Liver (tissue), 9 donors: ENCODE results near the gene OPHN1. TPM values are rescaled to one million over a fixed set of nuclear protein-coding genes. Genes with fewer than 3 reads are reported as not detected.

ENCODE experiments used
- DNase-seq: peaks from one replicate; pipeline ENCODE4 v3.0.0-alpha.2; 2017; ENCODE audit warnings: low spot score
- H3K27ac ChIP-seq, 2 donors: one replicate each; pipeline ENCODE4 v1.7.0; 2013; ENCODE audit warnings: inconsistent platforms in 2 of 2, low read length in 2 of 2, control low read depth in 1 of 2, low read depth in 1 of 2, mild to moderate bottlenecking in 1 of 2
- H3K27me3 ChIP-seq, 4 donors: one replicate each; pipeline versions ENCODE4 v1.6.1 to v1.7.0; 2013; ENCODE audit warnings: low read length in 3 of 4, inconsistent platforms in 1 of 4, mild to moderate bottlenecking in 1 of 4, moderate library complexity in 1 of 4; ENCODE audit not compliant: control insufficient read depth in 4 of 4, insufficient read depth in 4 of 4
- H3K36me3 ChIP-seq, 4 donors: one replicate each; pipeline versions ENCODE4 v1.6.1 to v1.7.0; 2013; ENCODE audit warnings: low read length in 3 of 4, mild to moderate bottlenecking in 3 of 4, low read depth in 1 of 4, moderate library complexity in 1 of 4; ENCODE audit not compliant: control insufficient read depth in 4 of 4, insufficient read depth in 3 of 4
- H3K4me1 ChIP-seq, 4 donors: one replicate each; pipeline versions ENCODE4 v1.6.1 to v1.7.0; 2013; ENCODE audit warnings: low read length in 3 of 4, mild to moderate bottlenecking in 3 of 4, moderate library complexity in 1 of 4; ENCODE audit not compliant: control insufficient read depth in 4 of 4, insufficient read depth in 4 of 4
- H3K4me3 ChIP-seq, 3 donors: one replicate each; pipeline versions ENCODE4 v1.6.1 to v1.7.0; 2013; ENCODE audit warnings: low read length in 3 of 3, control low read depth in 1 of 3, low read depth in 1 of 3, mild to moderate bottlenecking in 1 of 3
- H3K9ac ChIP-seq, 2 donors: one replicate each; pipeline ENCODE4 v1.7.0; 2013; ENCODE audit warnings: low read length in 2 of 2, mild to moderate bottlenecking in 2 of 2, moderate library complexity in 2 of 2, control low read depth in 1 of 2, low read depth in 1 of 2
- H3K9me3 ChIP-seq, 4 donors: one replicate each; pipeline versions ENCODE4 v1.6.1 to v1.7.0; 2013; ENCODE audit warnings: low read length in 3 of 4; ENCODE audit not compliant: control insufficient read depth in 4 of 4
- EGR1 ChIP-seq, 2 donors: IDR thresholded peaks; 2 replicates each; pipeline ENCODE4 v1.6.1; 2016 to 2018; ENCODE audit warnings: antibody characterized with exemption in 2 of 2, low read depth in 2 of 2
- FOXA1 ChIP-seq: IDR thresholded peaks from 2 replicates; pipeline ENCODE4 v1.6.1; 2016; ENCODE audit warnings: antibody characterized with exemption
- FOXA2 ChIP-seq: IDR thresholded peaks from 2 replicates; pipeline ENCODE4 v1.6.1; 2016; ENCODE audit warnings: antibody characterized with exemption
- GABPA ChIP-seq, 2 donors: IDR thresholded peaks in 1 of 2; conservative IDR thresholded peaks in 1 of 2; 2 replicates each; pipeline ENCODE4 v1.6.1; 2016; ENCODE audit warnings: antibody characterized with exemption in 2 of 2, mild to moderate bottlenecking in 1 of 2, moderate library complexity in 1 of 2
- HNF4A ChIP-seq, 2 donors: conservative IDR thresholded peaks; 2 replicates each; pipeline ENCODE4 v1.6.1; 2016; ENCODE audit warnings: antibody characterized with exemption in 2 of 2, mild to moderate bottlenecking in 2 of 2
- HNF4G ChIP-seq: IDR thresholded peaks from 2 replicates; pipeline ENCODE4 v1.6.1; 2016; ENCODE audit warnings: antibody characterized with exemption
- NR2F2 ChIP-seq: IDR thresholded peaks from 2 replicates; pipeline ENCODE4 v1.6.1; 2016; ENCODE audit warnings: antibody characterized with exemption
- SP1 ChIP-seq: IDR thresholded peaks from 2 replicates; pipeline ENCODE4 v1.6.1; 2018; ENCODE audit warnings: antibody characterized with exemption, mild to moderate bottlenecking
- TAF1 ChIP-seq: conservative IDR thresholded peaks from 2 replicates; pipeline ENCODE4 v1.6.1; 2016; ENCODE audit warnings: antibody characterized with exemption, mild to moderate bottlenecking
- YY1 ChIP-seq: IDR thresholded peaks from 2 replicates; pipeline ENCODE4 v1.6.1; 2016; ENCODE audit warnings: antibody characterized with exemption, mild to moderate bottlenecking
- WGBS: extraction: QIAGEN DNeasy Blood & Tissue Kit; methylation state at CpG from one replicate; pipeline ENCODE4 v1.1.7; 2013; 5-methylcytosine and 5-hydroxymethylcytosine counted together
- polyA plus RNA-seq, 2 donors: library from polyadenylated mRNA; stranded (reverse) in 1 of 2; unstranded in 1 of 2; fragments of 200-250 nt in 1 of 2; fragments of >200 nt in 1 of 2; fragmentation: Nextera tagmentation in 1 of 2; extraction: Ambion mirVana in 1 of 2; gene quantifications; one replicate each; pipeline versions ENCODE4 v1.2.1 to v1.2.3, GENCODE V29; 2013 to 2015
- total RNA-seq, 2 donors: library from RNA; depleted of rRNA; stranded (reverse); fragments of >200 nt; gene quantifications; one replicate each; pipeline ENCODE4 v1.2.3, GENCODE V29; 2014
- TF ChIP-seq, protein P1 (sequence below): IDR thresholded peaks from 2 replicates; pipeline ENCODE4 v1.6.1; 2016; ENCODE audit warnings: antibody characterized with exemption
- TF ChIP-seq, protein P2 (sequence below): IDR thresholded peaks from 2 replicates; pipeline ENCODE4 v1.6.1; 2016; ENCODE audit warnings: antibody characterized with exemption, mild to moderate bottlenecking
- TF ChIP-seq, protein P3 (sequence below): IDR thresholded peaks from 2 replicates; pipeline ENCODE4 v1.6.1; 2016; ENCODE audit warnings: antibody characterized with exemption
- TF ChIP-seq, protein P4 (sequence below): IDR thresholded peaks from 2 replicates; pipeline ENCODE4 v1.6.1; 2016; ENCODE audit warnings: antibody characterized with exemption
- donor health status: healthy.
- donor health status: healthy.
- donor health status: healthy.
- donor health status: healthy.
- donor health status: healthy.

OPHN1 gene
- total and polyA plus RNA-seq, 4 donors, result 0.17 to 1.2 (median 0.60) TPM

DNA sequence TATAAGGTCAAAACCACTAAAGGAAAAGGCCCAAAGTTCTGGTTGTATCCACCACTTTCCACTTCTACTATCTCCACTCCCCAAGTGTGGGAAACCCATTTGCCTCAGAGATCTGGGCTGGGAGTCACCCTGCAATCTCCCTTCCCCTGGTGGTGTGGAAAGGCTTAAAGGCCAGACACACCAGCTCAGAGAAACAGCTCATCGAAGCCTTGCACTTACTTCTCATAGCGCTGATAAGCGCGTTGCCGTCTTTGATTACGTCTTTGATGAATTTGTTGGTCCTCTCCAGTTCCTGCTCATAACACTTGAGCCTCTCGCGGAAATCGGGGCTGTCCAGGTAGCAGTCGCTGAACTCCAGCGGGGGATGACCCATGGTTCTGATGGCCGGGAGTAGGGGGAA, 647 bp downstream of the OPHN1 start:
- Histone ChIP-seq H3K9ac (no peak overlapping the region), H3K27me3 (no peaks in the 10 kb centered on the region), H3K4me1 (peaks cover 0 to 7% (median 0%) of the 10 kb centered on the region in 4 donors), H3K9me3 (no peaks in the 10 kb centered on the region), H3K4me3 (peak overlapping the region in 2 of 3 donors; percentile 50 to 77), H3K36me3 (no peaks in the 10 kb centered on the region), H3K27ac (no peak overlapping the region)
- whole genome bisulfite sequencing, result 22% methylated on average over 12 of the region's 12 CpGs
- TF ChIP-seq, protein P1, sequence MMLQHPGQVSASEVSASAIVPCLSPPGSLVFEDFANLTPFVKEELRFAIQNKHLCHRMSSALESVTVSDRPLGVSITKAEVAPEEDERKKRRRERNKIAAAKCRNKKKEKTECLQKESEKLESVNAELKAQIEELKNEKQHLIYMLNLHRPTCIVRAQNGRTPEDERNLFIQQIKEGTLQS, result no peak
- no peak for TF ChIP-seq EGR1 (IDR thresholded peaks at IDR 0.05; ENCODE audit: low read depth in 2 of 2)
- no peak for DNase-seq

DNA sequence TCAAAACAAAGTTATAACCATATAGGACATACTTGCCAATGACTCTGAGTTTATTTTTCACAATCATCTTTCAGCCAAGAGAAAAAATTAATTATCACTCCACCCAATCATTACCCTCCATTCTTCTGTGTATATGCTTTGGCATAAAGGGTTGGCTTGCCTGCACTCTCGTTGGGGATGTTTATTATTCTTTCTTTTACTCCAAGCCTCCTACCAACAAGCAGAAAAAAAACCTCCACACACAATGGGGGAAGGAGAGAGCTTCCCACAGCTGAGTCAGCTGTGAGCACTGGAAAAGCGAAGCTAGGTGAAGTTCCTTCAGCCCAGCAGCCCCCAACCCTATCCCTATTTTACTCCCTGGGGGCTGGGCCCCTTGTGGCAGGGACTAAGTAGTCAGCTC, 1.5 kb downstream of the OPHN1 start:
- Histone ChIP-seq H3K27me3 (no peaks in the 10 kb centered on the region), H3K9me3 (no peaks in the 10 kb centered on the region), H3K9ac (no peak overlapping the region), H3K36me3 (no peaks in the 10 kb centered on the region), H3K27ac (no peak overlapping the region), H3K4me1 (peaks cover 0 to 7% (median 0%) of the 10 kb centered on the region in 4 donors), H3K4me3 (no peak overlapping the region)
- 87% methylated on average over 2 of the region's 2 CpGs for WGBS
- no peak for TF ChIP-seq HNF4A (conservative IDR thresholded peaks at IDR 0.05)
- TF ChIP-seq, protein P2, sequence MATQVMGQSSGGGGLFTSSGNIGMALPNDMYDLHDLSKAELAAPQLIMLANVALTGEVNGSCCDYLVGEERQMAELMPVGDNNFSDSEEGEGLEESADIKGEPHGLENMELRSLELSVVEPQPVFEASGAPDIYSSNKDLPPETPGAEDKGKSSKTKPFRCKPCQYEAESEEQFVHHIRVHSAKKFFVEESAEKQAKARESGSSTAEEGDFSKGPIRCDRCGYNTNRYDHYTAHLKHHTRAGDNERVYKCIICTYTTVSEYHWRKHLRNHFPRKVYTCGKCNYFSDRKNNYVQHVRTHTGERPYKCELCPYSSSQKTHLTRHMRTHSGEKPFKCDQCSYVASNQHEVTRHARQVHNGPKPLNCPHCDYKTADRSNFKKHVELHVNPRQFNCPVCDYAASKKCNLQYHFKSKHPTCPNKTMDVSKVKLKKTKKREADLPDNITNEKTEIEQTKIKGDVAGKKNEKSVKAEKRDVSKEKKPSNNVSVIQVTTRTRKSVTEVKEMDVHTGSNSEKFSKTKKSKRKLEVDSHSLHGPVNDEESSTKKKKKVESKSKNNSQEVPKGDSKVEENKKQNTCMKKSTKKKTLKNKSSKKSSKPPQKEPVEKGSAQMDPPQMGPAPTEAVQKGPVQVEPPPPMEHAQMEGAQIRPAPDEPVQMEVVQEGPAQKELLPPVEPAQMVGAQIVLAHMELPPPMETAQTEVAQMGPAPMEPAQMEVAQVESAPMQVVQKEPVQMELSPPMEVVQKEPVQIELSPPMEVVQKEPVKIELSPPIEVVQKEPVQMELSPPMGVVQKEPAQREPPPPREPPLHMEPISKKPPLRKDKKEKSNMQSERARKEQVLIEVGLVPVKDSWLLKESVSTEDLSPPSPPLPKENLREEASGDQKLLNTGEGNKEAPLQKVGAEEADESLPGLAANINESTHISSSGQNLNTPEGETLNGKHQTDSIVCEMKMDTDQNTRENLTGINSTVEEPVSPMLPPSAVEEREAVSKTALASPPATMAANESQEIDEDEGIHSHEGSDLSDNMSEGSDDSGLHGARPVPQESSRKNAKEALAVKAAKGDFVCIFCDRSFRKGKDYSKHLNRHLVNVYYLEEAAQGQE, result no peak
- TF ChIP-seq YY1, result no peak
- no peak for DNase-seq

DNA sequence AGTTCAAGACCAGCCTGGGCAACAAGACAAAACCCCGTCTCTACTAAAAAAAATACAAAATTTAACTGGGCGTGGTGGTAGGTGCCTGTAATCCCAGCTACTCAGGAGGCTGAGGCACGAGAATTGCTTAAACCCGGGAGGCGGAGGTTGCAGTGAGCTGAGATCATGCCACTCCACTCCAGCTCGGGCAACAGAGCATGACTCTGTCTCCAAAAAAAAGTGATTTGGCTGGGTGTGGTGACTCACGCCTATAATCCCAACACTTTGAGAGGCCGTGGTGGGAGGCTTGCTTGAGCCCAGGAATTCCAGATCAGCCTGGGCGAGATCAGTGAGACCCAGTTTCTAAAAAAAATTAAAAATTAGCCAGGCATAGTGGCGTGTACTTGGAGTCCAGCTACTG, 4.1 kb downstream of the OPHN1 start:
- no peak overlapping the region for H3K9ac ChIP-seq
- no peak overlapping the region for H3K4me3 ChIP-seq
- H3K27ac ChIP-seq, result no peak overlapping the region
- no peak for DNase-seq
- WGBS, result 93% methylated on average over 10 of the region's 10 CpGs
- no peaks in the 10 kb centered on the region for H3K27me3 ChIP-seq
- no peaks in the 10 kb centered on the region for H3K36me3 ChIP-seq
- no peaks in the 10 kb centered on the region for H3K9me3 ChIP-seq
- peaks cover 0 to 6% (median 0%) of the 10 kb centered on the region in 4 donors for H3K4me1 ChIP-seq
- TF ChIP-seq HNF4G (no peak), FOXA2 (no peak), SP1 (no peak), NR2F2 (no peak), FOXA1 (no peak), TAF1 (no peak), GABPA (IDR thresholded peaks at IDR 0.05 in 1 of 2, conservative IDR thresholded peaks at IDR 0.05 in 1 of 2) (no peak)
- TF ChIP-seq, protein P3, sequence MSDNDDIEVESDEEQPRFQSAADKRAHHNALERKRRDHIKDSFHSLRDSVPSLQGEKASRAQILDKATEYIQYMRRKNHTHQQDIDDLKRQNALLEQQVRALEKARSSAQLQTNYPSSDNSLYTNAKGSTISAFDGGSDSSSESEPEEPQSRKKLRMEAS, result no peak
- TF ChIP-seq, protein P4, sequence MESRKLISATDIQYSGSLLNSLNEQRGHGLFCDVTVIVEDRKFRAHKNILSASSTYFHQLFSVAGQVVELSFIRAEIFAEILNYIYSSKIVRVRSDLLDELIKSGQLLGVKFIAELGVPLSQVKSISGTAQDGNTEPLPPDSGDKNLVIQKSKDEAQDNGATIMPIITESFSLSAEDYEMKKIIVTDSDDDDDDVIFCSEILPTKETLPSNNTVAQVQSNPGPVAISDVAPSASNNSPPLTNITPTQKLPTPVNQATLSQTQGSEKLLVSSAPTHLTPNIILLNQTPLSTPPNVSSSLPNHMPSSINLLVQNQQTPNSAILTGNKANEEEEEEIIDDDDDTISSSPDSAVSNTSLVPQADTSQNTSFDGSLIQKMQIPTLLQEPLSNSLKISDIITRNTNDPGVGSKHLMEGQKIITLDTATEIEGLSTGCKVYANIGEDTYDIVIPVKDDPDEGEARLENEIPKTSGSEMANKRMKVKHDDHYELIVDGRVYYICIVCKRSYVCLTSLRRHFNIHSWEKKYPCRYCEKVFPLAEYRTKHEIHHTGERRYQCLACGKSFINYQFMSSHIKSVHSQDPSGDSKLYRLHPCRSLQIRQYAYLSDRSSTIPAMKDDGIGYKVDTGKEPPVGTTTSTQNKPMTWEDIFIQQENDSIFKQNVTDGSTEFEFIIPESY, result no peak
